ENCODE data around the gene UBC.

Gene UBC

DNA sequence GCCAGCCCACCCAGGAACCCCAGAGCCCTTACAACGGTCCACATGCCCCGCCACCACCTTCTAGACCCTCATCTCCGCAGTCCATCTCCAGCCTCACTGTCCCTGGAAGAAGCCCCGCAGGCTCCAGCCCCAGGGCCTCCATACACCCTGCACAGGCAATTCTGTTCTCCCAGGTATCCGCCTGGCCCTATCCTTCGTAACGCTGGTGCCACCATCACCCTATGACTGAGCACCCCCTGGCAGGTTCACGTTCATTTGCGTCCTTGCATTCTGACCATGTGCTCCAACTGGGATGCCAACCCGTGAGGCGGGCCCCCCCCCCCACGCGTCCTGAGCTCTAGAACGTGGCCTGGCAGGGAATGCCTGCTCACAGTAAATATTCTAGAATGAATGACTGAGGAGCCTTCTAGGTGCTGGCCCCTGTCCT lies 50.1 kb downstream of the UBC start:
- DNase-seq (ENCODE audit: low read depth): no peak

DNA sequence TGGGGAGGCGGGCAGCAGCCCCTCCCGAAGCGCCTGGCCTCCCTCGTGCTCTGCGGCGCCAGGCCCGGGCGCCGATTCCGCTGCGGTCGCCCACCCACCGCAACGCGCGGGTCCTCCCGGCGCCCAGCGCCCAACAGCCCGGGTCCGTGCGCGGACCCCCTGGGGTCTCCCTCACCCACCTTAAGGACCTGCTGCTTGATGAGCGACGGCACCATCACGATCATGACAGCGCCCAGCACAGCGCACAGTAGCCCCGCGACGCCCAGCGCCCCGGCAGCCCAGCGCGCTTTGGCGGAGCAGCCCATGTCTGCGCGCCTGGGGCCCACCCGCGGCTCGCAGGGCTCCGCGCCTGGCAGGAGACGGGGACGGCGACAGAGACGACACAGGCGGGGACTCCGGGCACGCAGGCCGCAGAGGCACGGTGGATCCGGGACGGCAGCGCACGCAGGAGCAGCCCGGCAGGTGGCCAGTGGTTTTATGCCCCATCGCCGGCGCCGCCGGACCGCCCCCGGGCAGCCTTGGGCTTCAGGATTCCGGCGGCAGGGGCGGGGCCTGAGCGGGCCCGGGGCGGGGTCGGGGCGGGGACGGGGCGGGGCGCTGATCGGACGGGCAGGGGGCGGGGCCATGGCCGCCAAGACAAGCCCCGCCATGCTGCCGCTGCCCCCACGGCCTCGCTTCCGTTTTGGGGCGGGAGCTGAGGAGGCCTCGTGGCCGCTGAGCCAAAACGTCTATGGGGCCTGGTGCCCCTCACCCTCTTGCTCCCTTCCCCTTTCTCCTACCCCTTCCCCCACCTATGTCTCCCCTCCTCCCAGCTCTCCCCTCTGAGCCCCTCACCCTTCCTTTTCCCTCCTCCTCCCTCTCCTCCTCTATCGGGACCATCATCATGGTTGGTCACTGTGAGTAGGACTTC lies 50.8 kb downstream of the UBC start, which contains the start of gene SCARB1:
SCARB1 (minus strand) TSS at position 449 of the 910 bp plus-strand sequence; CDS start at position 305, 144 bp downstream.
- DNase-seq (ENCODE audit: low read depth): peak; percentile 89

DNA sequence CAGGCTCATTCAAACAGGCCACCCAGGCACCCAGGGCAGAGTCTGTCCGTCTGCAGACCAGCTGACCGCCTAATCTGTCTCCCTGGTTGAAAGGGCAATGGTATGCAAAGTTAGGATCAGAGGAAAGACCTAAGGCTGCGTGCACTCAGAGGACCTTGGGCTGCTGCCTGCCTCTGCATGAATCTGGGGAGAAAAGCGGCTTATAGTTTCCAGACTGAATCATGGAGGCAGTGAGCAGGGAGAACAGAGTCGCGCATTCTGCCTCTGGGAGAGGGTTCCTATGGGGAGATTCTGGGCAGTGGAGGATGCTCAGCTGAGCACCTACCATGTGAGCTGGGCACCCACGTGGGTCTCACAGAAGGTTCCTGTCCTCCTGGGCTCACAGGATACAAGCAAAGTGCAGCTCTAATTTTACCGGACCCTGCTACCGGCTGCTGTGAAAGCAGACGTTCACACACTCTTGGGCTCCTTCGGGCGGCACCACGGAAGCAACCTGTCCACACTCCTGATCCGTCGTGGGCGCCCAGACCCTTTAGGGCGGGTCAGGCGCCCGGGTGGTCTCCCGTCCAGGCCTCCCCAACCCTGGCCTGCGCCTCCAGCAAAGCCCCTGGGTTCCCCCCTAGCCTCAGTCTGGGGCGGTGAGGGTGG lies 51.6 kb downstream of the UBC start:
- DNase-seq (ENCODE audit: low read depth): no peak

DNA sequence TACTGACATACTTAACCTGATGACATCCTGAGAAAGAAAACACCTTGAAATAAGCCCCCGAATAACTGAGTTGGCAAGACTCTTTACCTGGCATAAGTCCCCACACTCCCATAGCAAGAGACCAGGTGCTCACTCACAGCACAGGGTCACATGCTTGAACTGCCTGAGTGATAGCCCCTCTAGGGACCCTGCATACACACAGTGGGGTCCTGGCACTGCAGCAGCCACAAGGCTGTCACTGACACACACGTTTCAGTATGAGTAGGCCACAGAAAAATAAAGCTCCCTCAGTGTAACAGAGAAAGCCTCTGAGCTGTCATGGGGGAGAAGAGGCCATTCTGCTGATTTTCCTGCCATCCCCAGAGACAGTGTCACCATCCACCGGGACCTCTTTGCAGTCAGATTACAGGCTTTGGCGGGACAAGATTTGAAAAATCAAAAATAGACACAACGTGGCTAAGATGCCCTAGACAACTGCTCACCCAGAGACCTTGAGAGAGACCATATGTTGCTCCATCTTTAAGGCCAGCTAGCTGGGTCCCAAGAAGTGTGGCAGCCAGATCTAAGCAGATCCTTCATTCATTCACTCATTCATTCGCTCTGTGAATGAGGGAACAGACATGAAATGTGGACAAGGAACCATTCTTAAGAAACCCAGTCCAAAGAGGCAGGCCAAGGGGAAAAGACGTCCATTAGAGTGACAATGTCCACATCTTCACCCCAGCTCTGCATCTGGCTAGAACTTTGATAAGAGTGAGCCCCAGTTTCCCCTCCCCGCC lies 52.4 kb downstream of the UBC start:
- no peak for DNase-seq (ENCODE audit: low read depth)

All from CMK (cell line).